Jurkat, Clone E6-1 (cell line): Measurements from ENCODE around the gene EMP2.
"Not testable (repeated sequence)": the region's sequence is repeated elsewhere in the genome, so short reads cannot be mapped to it uniquely, and the experiment has no call there.

Source experiments
- DNase-seq: peaks from one replicate; pipeline ENCODE4 v3.0.0-alpha.2; 2011; ENCODE audit warnings: low read depth, low spot score
- H3K4me3 ChIP-seq: 2 replicates; pipeline ENCODE4 v1.5.1; 2011; ENCODE audit warnings: mild to moderate bottlenecking, low read length, control low read depth, moderate library complexity

Gene EMP2

GRCh38 chr16:10559792-10560191 is 20.6 kb downstream of the EMP2 start:
- not testable (repeated sequence) for DNase-seq, H3K4me3 ChIP-seq

DNA sequence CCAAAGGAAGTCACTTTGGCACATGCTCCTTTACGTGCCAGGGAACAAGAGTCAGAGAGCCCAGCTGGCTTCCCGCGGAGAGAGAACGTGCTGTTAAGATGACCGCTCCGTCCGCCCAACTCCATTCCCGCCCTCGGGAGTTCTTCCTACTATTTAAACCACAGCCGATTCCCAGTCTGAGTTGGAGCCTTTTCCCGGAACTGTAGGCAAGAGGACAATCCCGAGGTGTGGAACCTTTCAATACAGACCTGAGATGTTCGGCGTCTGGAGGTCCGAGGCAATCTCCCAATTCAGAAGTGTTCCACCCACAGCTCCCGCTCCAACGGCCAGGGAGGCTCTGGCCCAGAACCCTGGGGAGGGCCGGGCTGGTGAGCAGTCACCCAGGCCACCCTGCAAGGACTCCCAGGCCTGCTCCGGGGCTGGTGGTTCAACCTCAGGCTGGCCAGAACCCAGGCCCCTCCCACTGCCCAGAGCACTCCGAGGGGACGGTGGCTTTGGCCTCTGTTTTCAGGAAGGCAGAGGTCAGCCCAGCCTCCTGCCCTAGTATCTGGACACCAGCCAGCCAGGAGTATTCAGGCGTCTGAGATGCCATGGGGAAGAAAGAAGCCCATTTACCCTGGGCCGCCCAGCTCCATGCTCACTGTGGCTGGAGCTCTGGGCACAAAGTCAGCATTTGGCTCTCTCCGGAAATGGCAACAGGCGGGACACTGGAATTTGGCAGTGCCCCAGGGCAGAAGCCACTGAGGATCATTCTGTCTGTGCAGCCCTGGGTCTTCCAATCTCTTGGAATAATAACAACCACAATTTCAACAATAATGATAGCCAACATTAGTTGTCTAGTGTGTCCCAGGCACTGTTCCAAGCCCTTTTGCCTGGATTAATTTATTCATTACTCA is 21.4 kb downstream of the EMP2 start:
- no peak overlapping the region for H3K4me3 ChIP-seq

DNA sequence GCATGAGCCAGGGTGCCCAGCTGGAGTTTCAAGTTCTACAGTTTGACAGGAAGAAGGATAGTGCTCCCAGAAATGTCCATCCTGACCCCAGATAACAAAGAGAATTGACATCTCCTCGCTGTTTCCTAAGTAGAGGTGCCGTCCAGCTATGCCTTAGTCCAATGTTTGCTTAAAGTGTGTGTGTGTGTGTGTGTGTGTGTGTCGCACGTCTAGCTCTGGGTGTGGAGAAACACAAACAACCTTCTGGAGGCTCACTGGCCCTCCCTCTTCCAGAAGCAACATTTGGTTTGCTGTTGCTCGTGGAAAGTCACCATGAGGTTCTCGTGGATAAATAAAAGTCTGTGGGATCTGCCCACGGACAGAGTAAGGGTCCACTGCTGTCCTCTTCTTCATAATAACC is 22.1 kb downstream of the EMP2 start:
- H3K4me3 ChIP-seq: no peak overlapping the region
- no peak for DNase-seq

More for the DNA sequence above, 21.4 kb downstream of the EMP2 start:
- no peak for DNase-seq

DNA sequence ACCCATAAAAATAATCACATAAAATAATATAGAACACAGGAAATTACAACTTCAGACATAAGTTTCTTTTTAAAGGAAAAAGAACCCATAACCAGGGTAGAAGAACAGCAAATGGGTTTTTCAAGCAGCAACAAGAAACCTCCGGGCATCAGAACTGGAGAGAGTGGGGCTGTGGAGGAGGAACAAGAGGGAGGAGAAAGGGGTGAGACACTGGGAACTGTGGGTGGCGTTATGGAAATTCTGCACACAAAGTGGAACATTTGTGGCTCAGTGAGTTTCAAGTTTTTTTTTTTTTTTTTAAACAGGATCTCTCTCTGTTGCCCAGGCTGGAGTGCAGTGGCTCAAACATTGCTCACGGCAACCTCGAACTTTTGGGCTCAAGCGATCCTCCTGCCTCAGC is 22.6 kb downstream of the EMP2 start:
- no peak for DNase-seq
- H3K4me3 ChIP-seq: no peak overlapping the region

GRCh38 chr16:10556236-10556635 is 24.2 kb downstream of the EMP2 start:
- DNase-seq: no peak
- no peak overlapping the region for H3K4me3 ChIP-seq

- no peak for DNase-seq
- H3K4me3 ChIP-seq: no peak overlapping the region
Observed at GRCh38 chr16:10554569-10554968, 25.8 kb downstream of the EMP2 start.

DNA sequence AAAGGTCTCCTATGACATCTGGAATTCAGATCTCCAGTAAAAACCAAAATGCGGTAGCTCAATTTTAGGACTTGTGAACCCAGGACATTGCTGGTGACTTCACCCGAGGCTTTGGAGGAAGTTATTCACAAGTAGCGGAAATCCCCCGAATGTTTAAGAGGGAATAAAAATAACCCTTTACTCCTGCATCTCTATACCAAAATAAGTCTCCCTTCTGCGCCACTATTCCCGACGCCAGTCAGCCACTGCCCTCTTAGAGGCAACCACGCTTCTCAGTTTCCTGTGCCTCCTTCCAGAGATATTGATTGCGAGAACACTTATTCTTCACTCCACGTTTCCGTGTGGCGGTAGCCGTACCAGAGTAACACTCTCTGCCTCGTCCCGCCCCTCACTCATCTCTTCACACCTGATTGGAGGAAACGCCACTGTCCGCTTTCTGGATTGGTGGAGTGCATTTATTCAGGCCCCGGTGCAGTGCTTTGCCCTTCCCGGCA is 27.4 kb downstream of the EMP2 start:
- DNase-seq: no peak

GRCh38 chr16:10552281-10552680 is 28.1 kb downstream of the EMP2 start:
- no peak for DNase-seq
- H3K4me3 ChIP-seq: no peak overlapping the region

More for the DNA sequence above, 27.4 kb downstream of the EMP2 start:
- H3K4me3 ChIP-seq: no peak overlapping the region

DNA sequence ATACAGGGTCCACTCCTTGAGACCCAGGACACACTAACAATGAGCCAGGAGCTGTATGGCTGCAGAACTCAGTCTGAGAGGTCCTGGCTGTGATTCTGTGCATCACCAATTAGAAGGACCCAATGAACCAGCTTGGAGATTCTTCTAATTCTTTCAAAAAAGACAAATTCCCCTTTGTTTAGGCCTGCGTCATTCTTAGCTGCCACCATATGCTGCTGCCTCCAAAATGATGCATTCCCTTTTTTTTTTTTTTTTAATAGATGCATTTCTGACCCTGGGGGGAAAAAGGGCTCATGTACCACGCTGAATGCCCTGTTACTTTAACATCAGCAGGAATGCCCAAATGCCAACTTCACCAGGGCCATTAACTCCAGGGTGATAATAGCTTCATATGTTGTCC is 28.5 kb downstream of the EMP2 start:
- H3K4me3 ChIP-seq: no peak overlapping the region
- no peak for DNase-seq

DNA sequence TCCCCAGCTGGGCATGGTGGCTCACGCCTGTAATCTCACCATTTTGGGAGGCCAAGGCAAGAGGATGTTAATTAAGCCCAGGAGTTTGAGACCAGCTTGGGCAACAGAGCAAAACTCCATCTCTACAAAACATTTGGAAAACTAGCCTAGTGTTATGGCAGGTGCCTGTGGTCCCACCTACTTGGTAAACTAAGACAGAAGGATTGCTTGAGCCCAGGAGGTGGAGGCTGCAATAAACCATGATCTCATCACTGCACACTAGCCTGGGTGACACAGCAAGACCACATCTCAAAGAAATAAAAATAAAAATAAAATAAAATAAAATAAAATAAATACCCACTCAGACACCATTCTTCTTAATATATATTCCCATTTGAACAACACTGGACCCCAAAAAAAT is 32.0 kb downstream of the EMP2 start:
- DNase-seq: no peak
- H3K4me3 ChIP-seq: no peak overlapping the region

- DNase-seq: no peak
- H3K4me3 ChIP-seq: no peak overlapping the region
Observed at GRCh38 chr16:10547708-10548107, 32.7 kb downstream of the EMP2 start.

GRCh38 chr16:10543231-10543977 is 37.0 kb downstream of the EMP2 start:
- H3K4me3 ChIP-seq: no peak overlapping the region
- no peak for DNase-seq

- DNase-seq: no peak
- H3K4me3 ChIP-seq: no peak overlapping the region
Observed at GRCh38 chr16:10541366-10541765, 39.0 kb downstream of the EMP2 start.

DNA sequence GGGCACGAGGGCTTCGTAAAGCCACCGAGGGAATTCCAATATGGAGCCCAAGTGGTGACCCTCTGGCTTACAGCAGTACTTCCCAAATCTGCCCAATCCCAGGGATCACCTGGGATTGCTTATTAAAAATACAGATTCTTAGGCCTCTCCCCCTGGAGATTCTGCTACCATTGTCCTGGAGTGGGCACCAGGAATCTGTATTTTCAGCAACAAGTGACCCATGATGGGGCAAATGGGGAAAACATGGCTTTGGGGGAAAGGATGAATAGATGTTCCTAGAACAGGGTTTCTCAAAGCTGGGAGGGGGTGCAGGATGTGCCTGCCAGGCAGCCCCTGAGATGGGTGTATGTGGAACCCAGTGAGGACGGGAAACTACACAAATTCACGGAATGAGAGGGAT is 40.6 kb downstream of the EMP2 start:
- no peak for DNase-seq
- no peak overlapping the region for H3K4me3 ChIP-seq

DNA sequence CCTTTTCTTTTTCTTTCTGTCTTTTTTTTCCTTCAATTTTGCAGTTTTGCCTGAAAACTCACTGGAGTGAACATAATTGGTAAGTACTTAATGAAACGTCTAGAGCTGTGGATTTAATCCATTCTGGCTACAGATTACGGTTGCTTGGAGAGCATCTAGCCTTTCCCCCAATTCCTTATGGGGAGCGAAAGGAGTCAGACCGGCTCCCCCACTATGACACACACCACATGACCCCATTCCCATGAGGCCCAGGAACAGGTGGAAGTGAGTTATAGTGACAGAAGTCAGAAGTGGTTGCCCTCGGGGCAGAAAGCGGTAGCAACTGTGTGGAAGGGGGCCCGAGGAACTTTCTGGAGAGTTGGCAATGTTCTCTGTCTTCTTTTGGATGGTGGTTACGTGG is 41.2 kb downstream of the EMP2 start:
- DNase-seq: no peak
- no peak overlapping the region for H3K4me3 ChIP-seq

GRCh38 chr16:10538583-10538982 is 41.8 kb downstream of the EMP2 start:
- DNase-seq: no peak
- H3K4me3 ChIP-seq: no peak overlapping the region

DNA sequence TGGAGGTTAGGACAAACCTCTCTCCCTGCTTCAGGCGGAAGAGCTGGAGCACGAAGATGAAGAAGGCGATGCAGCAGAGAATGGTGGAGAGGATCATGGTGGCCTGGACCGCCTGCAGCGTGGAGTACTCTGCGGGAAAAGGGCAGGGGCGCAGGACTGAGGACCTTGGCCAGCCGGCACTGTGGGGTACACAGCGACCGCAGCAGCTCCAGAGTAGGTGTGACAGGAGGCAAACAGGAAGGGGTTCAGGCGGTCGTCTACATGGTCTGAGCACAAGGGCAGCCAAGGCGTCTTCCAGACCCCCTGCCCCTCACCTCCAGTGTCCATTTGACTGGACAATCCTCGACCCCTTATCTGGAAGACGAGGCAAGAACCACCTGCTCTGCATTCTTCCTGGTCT is 42.5 kb downstream of the EMP2 start:
- no peak overlapping the region for H3K4me3 ChIP-seq
- DNase-seq: no peak

DNA sequence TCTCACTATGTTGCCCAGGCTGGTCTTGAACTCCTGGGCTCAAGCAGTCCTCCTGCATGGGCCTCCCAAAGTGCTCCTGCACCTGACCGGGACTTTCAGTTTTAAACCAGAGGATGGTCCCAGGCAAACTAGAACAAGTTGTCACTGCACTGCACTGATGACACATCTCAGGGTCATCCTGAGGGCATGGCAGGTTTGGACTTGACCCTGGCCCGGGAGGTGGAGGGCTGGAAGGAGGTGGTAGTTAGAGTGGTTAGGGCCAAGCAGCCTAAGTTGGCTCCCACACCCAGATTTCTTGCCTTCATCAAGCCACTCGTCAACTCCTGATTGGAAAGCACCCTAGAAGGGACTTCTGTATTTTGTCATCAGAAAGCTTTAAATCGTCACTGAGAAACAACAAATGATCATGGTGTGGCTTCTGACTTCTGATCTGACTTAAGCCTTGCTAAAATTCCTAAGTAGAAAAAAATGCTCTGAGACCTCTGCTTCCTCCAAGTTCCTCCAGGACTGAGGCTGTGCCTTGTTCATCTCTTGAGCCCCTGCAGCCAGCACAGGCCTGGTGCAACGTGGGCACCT is 43.5 kb downstream of the EMP2 start:
- no peak for DNase-seq
- no peak overlapping the region for H3K4me3 ChIP-seq

GRCh38 chr16:10536328-10536727 is 44.1 kb downstream of the EMP2 start:
- not testable (repeated sequence) for DNase-seq, H3K4me3 ChIP-seq

DNA sequence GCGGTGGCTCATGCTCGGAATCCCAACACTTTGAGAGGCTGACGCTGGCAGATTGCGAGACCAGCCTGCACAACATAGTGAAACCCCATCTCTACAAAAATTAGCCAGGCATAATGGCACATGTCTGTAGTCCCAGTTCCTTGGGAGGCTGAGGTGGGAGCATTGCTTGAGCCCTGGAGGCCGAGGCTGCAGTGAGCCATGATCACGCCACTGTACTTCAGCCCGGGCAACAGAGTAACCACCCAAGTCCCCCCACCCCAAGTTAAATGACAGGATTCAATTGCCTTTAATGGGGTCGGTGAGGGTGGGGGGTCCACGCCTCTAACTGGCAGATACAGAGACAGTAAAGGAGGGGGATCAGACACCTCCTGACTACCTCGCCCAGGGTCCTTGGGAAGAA is 44.9 kb downstream of the EMP2 start:
- DNase-seq: no peak
- H3K4me3 ChIP-seq: no peak overlapping the region
